ENCODE measurements around the gene GALNTL6.
"Not testable (repeated sequence)": the region's sequence is repeated elsewhere in the genome, so short reads cannot be mapped to it uniquely, and the experiment has no call there.

Gene GALNTL6

DNA sequence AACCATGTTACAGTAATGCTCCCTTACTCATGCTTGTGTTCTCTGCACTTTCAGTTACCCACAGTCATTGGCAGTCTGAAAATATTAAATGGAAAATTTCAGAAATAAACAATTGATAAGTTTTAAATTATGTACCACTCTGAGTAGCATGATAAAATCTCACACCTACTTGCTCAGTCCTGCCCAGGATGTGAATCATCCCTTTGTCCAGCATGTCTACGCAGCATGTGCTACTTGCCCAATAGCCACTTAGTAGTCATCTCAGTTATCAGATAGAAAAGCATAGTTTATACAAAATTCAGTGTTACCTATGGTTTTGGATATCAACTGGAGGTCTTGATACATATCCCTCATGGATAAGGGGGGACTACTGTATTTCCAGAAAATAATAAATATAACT is 577.1 kb downstream of the GALNTL6 start:
- no peak for DNase-seq (ENCODE audit: low read depth, low spot score)

DNA sequence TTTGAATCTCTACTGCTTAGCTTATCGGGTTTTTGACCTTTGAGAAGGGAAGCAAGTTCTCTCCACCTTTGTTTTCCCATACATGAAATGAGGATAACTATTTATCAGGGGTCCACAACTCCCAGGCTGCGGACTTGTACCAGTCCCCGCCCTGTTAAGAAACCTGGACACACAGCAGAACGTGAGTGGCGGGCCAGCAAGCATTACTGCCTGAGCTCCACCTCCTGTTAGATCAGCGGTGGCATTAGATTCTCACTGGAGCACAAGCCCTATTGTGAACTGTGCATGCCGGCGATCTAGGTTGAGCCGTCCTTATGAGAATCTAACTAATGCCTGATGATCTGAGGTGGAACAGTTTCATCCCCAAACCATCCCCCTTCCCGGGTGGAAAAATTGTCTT is 579.5 kb downstream of the GALNTL6 start:
- DNase-seq (ENCODE audit: low read depth, low spot score): no peak

- DNase-seq (ENCODE audit: low read depth, low spot score): no peak
Measured at GRCh38 chr4:172393220-172393619, 580.0 kb downstream of the GALNTL6 start.

DNA sequence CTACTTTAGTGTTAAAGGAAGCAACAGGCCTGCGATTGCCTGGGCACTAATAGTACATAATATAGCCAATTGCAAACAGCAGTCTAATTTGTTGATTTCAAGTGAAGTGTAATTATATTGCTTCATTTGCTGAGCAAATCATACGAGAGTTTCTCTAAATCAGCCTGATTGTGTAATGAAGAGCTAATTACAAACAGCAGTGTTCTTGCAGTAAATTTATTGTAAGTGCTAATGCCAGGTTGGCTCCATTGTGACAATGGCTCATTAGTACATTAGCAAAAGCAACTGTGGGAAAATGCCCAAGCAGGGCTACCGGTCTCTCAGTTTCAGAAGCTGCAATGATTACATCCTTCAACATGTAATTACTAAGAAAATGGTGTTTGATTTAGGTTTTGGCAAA is 591.5 kb downstream of the GALNTL6 start:
- DNase-seq (ENCODE audit: low read depth, low spot score): no peak

DNA sequence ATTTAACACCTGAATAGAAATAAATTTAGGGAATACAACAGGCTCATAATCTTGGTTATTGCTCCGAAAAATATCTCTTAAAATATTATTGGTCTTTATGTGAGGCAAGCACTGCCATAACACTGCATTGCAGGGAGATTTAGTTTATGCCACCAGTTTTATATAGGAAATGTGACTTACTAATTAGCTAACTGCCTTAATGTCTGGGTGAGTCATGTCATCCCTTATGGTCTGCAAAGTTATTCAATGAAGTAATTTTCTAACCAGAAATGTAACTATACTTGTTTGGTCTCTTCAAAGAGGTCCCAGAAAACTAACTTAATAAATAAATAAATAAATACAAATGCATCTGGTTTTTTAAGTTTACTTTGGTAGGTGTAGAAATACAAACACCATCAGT is 597.2 kb downstream of the GALNTL6 start:
- DNase-seq (ENCODE audit: low read depth, low spot score): no peak

- no peak for DNase-seq (ENCODE audit: low read depth, low spot score)
Measured at GRCh38 chr4:172411149-172411548, 597.9 kb downstream of the GALNTL6 start.

DNA sequence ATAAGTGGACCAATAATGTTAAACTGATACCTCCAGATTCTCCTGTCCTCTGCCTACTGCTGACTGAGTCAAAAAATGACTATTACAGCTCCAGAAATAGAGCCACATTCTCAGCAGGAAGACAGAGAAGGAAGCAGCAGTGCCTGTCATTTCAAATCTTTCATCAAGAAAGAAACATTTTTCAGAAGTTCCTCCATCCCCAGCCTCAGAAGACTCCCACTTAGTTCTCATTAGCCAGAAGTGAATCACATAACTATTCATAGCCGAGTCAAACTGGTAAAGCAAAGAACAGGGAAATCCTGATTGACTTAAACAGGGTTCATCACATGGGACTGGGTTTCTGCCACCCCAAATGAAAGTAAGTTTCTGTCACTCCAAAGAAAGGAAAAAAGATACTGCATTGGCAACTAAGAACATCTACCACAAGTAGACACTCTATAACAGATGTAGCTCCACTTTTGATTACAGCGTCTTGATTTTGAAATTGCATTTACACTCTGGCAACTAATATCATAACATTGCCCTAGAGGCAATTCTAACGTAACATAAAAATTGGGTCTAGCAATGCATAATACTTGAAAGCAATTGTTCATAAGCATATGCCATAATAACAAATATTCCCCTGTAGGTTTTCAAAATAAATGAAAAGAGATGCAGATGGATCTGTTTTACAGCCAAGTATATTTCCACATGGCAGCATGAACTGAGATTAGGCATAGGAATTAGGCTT is 599.8 kb downstream of the GALNTL6 start:
- DNase-seq (ENCODE audit: low read depth, low spot score): no peak

- DNase-seq (ENCODE audit: low read depth, low spot score): not testable (repeated sequence)
Measured at GRCh38 chr4:172428979-172429378, 615.8 kb downstream of the GALNTL6 start.

GRCh38 chr4:172480471-172480870 is 667.3 kb downstream of the GALNTL6 start:
- no peak for DNase-seq (ENCODE audit: low read depth, low spot score)

DNA sequence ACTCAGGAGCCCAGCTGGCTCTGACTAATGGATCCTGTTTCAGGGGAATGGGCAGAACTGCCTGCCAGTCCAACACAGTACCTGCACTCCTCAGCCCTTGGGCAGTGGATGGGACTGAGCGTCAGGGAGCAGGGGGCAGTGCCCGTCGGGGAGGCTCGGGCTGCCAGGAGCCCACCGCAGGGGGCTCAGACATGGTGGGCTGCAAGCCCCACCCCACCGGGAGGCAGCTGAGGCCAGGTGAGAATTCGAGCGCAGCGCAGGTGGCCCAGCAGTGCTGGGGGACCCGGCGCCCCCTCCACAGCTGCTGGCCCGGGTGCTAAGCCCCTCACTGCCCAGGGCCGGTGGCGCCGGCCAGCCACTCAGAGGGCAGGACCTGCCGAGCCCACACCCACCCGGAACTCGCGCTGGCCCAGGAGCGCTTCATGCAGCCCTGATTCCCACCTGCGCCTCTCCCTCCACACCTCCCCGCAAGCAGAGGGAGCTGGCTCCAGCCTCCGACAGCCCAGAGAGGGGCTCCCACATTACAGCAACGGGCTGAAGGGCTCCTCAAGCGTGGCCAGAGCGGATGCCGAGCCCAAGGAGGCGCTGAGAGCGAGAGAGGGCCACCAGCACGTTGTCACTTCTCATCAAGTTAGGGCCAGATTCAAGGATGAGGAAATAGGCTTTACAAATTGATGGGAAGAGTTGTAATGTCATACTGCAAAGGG is 668.8 kb downstream of the GALNTL6 start:
- no peak for DNase-seq (ENCODE audit: low read depth, low spot score)

- no peak for DNase-seq (ENCODE audit: low read depth, low spot score)
Measured at GRCh38 chr4:172485007-172485406, 671.8 kb downstream of the GALNTL6 start.

DNA sequence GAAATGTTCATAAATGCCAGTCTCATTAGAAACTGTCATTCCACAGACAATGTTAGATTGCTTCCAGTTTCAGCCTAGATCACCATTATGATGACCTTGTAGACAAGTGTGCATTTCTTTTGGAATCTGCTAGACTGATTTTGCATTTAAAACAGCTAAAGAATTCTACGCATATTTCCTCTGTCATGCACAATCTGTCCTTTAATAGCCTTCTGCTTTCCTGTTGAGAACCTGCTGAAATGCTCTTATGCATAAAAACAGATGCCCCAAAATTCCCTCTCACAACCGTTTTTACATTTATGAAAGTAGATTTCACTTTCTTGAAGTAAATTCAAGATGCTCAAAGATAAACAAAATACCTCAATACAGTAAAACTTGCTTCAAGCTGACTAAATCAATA is 673.3 kb downstream of the GALNTL6 start:
- no peak for DNase-seq (ENCODE audit: low read depth, low spot score)

DNA sequence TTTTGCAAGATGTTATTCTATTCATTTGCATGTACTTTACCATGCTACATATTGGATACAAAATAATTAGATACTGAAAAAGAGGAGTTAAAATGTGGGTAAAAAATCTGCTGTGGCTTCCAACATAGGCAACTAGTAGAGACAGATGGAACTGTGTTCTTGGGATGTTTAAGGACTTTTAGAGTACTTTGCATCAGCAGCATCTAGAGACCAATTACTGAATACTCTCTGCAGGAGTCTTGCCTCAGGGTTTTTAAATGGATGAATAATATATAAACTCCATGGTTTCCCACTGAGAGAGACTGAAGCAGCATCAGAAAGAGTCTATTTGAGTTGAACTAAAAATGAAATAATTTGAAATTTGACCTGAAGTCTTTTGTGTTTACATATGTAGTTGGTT is 676.7 kb downstream of the GALNTL6 start:
- no peak for DNase-seq (ENCODE audit: low read depth, low spot score)

- DNase-seq (ENCODE audit: low read depth, low spot score): no peak
Measured at GRCh38 chr4:172495769-172496168, 682.6 kb downstream of the GALNTL6 start.

DNA sequence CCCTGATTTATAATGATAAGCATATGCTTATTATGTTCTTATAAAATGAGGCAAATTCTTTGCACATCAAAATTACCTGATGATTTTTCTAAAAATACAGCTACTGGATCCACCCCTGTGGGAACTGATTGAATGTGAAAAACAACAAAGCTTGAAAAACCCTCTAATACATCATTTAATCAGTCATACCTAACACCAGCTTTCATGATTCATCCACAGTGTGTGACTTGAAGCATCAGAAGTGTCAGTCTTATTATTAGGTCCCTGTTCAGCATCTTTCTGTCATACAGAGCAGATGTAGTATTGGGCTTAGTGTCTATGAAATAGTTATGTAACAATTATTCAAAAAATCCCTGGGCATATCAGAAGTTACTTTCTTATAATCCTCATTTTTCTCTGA is 684.1 kb downstream of the GALNTL6 start:
- no peak for DNase-seq (ENCODE audit: low read depth, low spot score)

- peak; percentile 9 for DNase-seq (ENCODE audit: low read depth, low spot score)
Measured at GRCh38 chr4:172514011-172514410, 700.8 kb downstream of the GALNTL6 start.

DNA sequence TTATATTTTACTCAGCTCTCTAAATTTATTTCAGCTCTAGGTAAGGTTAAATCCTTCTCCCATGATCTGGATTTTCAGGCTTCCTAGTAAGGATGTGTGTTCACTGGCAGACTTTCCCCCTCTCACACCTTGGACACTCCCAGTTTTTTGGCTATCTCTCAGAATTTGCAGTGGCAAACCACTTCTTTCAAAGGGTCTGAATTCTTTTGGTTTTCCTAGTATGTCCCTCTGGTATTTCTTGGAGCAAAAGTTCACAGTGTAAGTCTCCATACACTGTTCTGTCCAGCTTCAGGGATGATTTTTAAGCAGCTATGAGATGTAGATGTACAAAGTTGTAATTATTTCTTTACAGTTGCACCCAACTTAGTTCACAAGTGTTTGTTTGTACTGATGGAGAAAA is 701.6 kb downstream of the GALNTL6 start:
- no peak for DNase-seq (ENCODE audit: low read depth, low spot score)

- peak; percentile 31 for DNase-seq (ENCODE audit: low read depth, low spot score)
Measured at GRCh38 chr4:172515266-172515879, 702.2 kb downstream of the GALNTL6 start.

- no peak for DNase-seq (ENCODE audit: low read depth, low spot score)
Measured at GRCh38 chr4:172517391-172517790, 704.2 kb downstream of the GALNTL6 start.

- no peak for DNase-seq (ENCODE audit: low read depth, low spot score)
Measured at GRCh38 chr4:172521248-172521647, 708.0 kb downstream of the GALNTL6 start.

DNA sequence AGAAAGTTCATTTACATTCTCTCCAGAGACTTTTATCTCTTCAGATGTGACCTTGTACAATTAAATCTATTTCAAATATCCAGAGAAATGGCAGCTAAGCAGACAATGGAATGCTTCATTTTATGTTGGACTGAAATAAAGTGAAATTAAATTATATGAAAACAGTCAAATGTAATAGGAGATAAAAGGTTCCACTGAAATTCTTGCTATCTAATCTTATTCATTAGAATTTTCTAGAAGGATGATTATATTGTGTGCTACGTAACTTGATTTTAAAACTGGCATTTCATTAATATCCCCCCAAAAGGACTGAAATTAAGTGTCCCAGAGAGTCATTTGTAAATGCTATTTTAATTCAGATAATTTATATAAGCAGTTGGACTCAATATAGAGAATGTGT is 708.5 kb downstream of the GALNTL6 start:
- no peak for DNase-seq (ENCODE audit: low read depth, low spot score)

- no peak for DNase-seq (ENCODE audit: low read depth, low spot score)
Measured at GRCh38 chr4:172543249-172543648, 730.0 kb downstream of the GALNTL6 start.

DNA sequence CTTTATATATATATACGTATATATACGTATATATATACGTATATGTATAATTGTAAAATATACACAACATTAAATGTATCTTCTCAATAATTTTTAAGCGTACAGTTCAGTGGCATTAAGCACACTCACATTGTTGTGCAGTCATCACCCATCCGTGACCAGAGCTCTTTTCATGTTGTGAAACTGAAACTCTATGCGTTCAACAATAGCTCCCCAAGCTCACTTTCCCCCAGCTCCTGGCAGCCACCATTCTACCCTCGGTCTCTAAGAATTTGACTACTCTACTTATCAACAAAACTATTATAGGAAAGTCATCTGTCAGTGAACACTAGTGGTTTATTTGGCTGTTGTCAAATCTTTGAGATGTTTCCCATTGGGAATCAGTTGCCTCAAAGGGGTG is 733.6 kb downstream of the GALNTL6 start:
- no peak for DNase-seq (ENCODE audit: low read depth, low spot score)

Measured in ELF-1 (cell line).